ENCODE data around the gene SIK2. TPM values are rescaled to one million over a fixed set of nuclear protein-coding genes. Genes with fewer than 3 reads are reported as not detected.

SIK2 gene
- total and polyA plus RNA-seq, 9 of the 15 experiments (the other 6 are each of a cell fraction or from before 2014, with no cell fraction given), result 0.74 to 11.6 (median 3.8) TPM

DNA sequence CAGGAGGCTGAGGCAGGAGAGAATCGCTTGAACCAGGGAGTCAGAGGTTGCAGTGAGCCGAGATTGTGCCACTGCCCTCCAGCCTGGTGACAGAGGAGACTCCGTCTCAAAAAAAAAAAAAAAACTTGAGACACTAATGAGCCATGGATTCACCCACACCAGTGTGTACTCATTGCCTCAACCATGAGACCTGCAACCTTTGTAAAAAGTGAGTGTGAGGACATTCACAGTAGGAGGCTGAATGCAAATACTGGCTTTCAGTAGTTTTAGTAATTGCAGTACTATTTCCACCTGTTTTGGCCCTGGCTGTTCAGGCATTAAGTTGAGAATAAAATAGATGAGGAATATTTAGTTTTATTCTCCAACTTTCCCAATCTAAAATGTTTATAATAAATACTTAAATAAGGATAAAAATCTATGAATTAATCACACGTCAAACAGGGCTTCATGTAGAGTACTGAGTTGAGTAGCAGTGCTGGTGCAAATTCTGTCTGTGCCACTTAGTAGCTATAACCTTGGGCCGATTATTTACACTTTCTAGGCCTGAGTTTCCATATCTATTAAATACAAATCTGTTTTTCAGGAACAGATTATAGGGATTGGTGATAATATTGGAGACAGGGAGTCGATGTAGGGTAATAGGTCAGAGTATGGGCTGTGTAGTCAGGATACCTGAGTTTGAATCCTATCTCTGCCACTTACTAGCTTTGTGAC, 91.1 kb downstream of the SIK2 start:
- Histone ChIP-seq H4K20me1 (replicated peaks; ENCODE audit: control insufficient read depth, insufficient read depth, low read length) (no peaks in the 10 kb centered on the region), H3K79me2 (ENCODE audit: control insufficient read depth, insufficient read depth, low read length) (peaks cover 3% of the 10 kb centered on the region; the same call in 1 of the 3 replicates), H3K9me3 (replicated peaks; ENCODE audit: control insufficient read depth, insufficient read depth, low read depth, low read length) (no peaks in the 10 kb centered on the region), H2AFZ (ENCODE audit: low read depth, low read length) (no peak overlapping the region), H3K9ac (ENCODE audit: insufficient read depth in 1 of 2, low read depth in 2 of 2, low read length in 2 of 2) (no peak overlapping the region), H3K36me3 (ENCODE audit: control insufficient read depth, insufficient read depth, low read length) (peaks cover 6% of the 10 kb centered on the region; the same call in 2 of the 3 replicates), H3K27ac (ENCODE audit: extremely low read depth, low read depth, low read length) (no peak overlapping the region), H3K4me1 (replicated peaks in 1 of 2; ENCODE audit: control insufficient read depth in 2 of 2, insufficient read depth in 2 of 2, low read length in 2 of 2) (peaks cover 12 to 25% of the 10 kb centered on the region in 2 experiments; a peak in 4 of 5 replicates), H3K9me1 (ENCODE audit: control insufficient read depth, insufficient read depth, low read length) (no peaks in the 10 kb centered on the region), H3K4me2 (ENCODE audit: insufficient read depth, low read length) (no peak overlapping the region), H3K4me3 (no peak overlapping the region), H3K27me3 (ENCODE audit: control insufficient read depth in 2 of 2, insufficient read depth in 2 of 2, low read length in 2 of 2) (no peaks in the 10 kb centered on the region)
- WGBS (ENCODE audit: insufficient coverage, low coverage, missing lambda C conversion rate), result 82% methylated on average over 5 of the region's 6 CpGs
- ChIA-PET CTCF (ENCODE audit: low intra/inter-chr PET ratio) (interaction anchor here (0.7 kb wide), 1 partner anchor 108 kb away, joined by 4 read pairs; no protein-coding TSS in a partner anchor), POLR2A (interaction anchor here (0.6 kb wide), 2 partner anchors 498 to 1754 kb away, joined by 3 read pairs; no protein-coding TSS in a partner anchor)
- in situ Hi-C loops (cut with MboI), result no loop called here
- no TSS peak for BruUV-seq (replicated peaks)
- ATAC-seq (peak; percentile 10; the same call in 1 of the 3 replicates), FAIRE-seq (peak; percentile 23), DNase-seq (ENCODE audit: extremely low read depth in 1 of 4, low spot score in 3 of 4) (no peak)
- intact Hi-C loops (cut with micrococcal nuclease), result no loop called here
- TF ChIP-seq EHMT2 (IDR thresholded peaks at IDR 0.05) (no peak), KDM1A (IDR thresholded peaks at IDR 0.05) (no peak), NFATC3 (IDR thresholded peaks at IDR 0.05) (no peak), FOXA3 (CRISPR knock-in tag; conservative IDR thresholded peaks at IDR 0.05 in 1 of 2, IDR thresholded peaks at IDR 0.05 in 1 of 2) (no peak), ZNF699 (CRISPR knock-in tag; IDR thresholded peaks at IDR 0.05; ENCODE audit: insufficient replicate concordance) (no peak), ZNF124 (CRISPR knock-in tag; IDR thresholded peaks at IDR 0.05) (no peak), RAD21 (CRISPR knock-in tag; conservative IDR thresholded peaks at IDR 0.05 in 1 of 2, IDR thresholded peaks at IDR 0.05 in 1 of 2) (no peak), EP400 (IDR thresholded peaks at IDR 0.05) (no peak), TBL1XR1 (IDR thresholded peaks at IDR 0.05; ENCODE audit: low read length in 2 of 2) (no peak), ZBTB7A (IDR thresholded peaks at IDR 0.05; ENCODE audit: borderline replicate concordance, control insufficient read depth, low read depth, low read length) (no peak), BRF1 (IDR thresholded peaks at IDR 0.05; ENCODE audit: borderline replicate concordance, extremely low read depth, insufficient read length) (no peak), MECOM (CRISPR knock-in tag; IDR thresholded peaks at IDR 0.05) (no peak), CREB1 (IDR thresholded peaks at IDR 0.05) (no peak), CREB1 (CRISPR knock-in tag; IDR thresholded peaks at IDR 0.05) (no peak), ZNF408 (CRISPR knock-in tag; IDR thresholded peaks at IDR 0.05; ENCODE audit: low read depth) (no peak), MEIS2 (IDR thresholded peaks at IDR 0.05; ENCODE audit: partially characterized antibody) (no peak)
- TF ChIP-seq, protein P1, sequence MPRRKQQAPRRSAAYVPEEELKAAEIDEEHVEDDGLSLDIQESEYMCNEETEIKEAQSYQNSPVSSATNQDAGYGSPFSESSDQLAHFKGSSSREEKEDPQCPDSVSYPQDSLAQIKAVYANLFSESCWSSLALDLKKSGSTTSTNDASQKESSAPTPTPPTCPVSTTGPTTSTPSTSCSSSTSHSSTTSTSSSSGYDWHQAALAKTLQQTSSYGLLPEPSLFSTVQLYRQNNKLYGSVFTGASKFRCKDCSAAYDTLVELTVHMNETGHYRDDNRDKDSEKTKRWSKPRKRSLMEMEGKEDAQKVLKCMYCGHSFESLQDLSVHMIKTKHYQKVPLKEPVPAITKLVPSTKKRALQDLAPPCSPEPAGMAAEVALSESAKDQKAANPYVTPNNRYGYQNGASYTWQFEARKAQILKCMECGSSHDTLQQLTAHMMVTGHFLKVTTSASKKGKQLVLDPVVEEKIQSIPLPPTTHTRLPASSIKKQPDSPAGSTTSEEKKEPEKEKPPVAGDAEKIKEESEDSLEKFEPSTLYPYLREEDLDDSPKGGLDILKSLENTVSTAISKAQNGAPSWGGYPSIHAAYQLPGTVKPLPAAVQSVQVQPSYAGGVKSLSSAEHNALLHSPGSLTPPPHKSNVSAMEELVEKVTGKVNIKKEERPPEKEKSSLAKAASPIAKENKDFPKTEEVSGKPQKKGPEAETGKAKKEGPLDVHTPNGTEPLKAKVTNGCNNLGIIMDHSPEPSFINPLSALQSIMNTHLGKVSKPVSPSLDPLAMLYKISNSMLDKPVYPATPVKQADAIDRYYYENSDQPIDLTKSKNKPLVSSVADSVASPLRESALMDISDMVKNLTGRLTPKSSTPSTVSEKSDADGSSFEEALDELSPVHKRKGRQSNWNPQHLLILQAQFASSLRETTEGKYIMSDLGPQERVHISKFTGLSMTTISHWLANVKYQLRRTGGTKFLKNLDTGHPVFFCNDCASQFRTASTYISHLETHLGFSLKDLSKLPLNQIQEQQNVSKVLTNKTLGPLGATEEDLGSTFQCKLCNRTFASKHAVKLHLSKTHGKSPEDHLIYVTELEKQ (CRISPR knock-in tag; IDR thresholded peaks at IDR 0.05), result no peak
